ENCODE results near the gene NRN1L.

DNA sequence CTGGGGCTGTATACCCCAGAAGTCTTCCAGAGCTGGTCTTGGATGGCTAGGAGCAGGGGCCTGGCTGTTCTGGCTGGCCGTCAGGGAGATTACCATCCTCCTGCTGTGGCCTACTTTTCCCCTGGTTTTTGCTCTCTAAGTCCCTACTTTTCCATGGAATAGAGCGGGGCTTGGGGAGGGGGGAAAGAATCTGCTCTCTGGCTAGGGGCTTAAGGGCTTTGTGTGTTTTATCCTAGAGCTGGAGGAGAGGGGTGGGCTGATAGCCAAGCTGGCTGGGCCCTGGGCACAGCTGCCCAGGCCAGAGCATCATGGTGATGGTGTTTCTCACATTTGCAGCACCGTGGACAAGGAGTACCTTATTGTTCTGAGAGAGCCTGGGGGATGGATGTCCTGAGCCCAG is 3.6 kb downstream of the NRN1L start:
- TF ChIP-seq, protein P1, sequence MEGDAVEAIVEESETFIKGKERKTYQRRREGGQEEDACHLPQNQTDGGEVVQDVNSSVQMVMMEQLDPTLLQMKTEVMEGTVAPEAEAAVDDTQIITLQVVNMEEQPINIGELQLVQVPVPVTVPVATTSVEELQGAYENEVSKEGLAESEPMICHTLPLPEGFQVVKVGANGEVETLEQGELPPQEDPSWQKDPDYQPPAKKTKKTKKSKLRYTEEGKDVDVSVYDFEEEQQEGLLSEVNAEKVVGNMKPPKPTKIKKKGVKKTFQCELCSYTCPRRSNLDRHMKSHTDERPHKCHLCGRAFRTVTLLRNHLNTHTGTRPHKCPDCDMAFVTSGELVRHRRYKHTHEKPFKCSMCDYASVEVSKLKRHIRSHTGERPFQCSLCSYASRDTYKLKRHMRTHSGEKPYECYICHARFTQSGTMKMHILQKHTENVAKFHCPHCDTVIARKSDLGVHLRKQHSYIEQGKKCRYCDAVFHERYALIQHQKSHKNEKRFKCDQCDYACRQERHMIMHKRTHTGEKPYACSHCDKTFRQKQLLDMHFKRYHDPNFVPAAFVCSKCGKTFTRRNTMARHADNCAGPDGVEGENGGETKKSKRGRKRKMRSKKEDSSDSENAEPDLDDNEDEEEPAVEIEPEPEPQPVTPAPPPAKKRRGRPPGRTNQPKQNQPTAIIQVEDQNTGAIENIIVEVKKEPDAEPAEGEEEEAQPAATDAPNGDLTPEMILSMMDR (conservative IDR thresholded peaks at IDR 0.05): no peak
- TF ChIP-seq EZH2 (IDR thresholded peaks at IDR 0.05; ENCODE audit: low read depth): no peak

All from PC-9 (cell line).